ENCODE results near the gene KLF1. TPM values are rescaled to one million over a fixed set of nuclear protein-coding genes. Genes with fewer than 3 reads are reported as not detected.

Gene KLF1
- total and polyA plus RNA-seq, 12 donors = 0.23 to 0.83 (median 0.24) TPM; not detected in 9

DNA sequence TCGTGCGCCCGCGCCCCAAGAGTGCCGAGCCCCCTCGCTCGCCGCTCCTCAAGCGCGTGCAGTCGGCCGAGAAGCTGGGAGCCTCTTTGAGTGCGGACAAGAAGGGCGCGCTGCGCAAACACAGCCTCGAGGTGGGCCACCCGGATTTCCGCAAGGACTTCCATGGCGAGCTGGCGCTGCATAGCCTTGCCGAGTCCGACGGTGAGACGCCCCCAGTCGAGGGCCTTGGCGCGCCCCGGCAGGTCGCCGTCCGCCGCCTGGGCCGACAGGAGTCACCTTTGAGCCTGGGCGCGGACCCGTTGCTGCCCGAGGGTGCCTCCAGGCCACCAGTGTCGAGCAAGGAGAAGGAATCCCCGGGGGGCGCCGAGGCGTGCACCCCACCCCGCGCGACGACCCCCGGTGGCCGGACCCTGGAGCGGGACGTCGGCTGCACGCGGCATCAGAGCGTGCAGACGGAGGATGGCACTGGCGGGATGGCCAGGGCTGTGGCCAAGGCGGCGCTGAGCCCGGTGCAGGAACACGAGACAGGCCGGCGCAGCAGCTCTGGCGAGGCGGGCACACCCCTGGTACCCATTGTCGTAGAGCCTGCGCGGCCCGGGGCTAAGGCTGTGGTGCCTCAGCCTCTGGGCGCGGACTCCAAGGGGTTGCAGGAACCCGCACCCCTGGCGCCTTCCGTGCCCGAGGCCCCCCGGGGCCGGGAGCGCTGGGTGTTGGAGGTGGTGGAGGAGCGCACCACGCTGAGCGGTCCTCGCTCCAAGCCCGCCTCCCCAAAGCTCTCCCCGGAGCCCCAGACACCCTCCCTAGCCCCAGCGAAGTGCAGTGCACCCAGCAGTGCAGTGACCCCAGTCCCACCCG is 12.9 kb downstream of the KLF1 start:
- no peak for DNase-seq
- Histone ChIP-seq H3K4me3 (no peak overlapping the region), H3K27ac (peak overlapping the region in 1 of 5 donors; percentile 70), H3K4me1 (replicated peaks in 1 of 2) (peaks cover 0 to 6% of the 10 kb centered on the region in 2 donors), H3K36me3 (replicated peaks in 1 of 2) (peaks cover 0 to 22% of the 10 kb centered on the region in 2 donors), H3K9me3 (replicated peaks in 1 of 3) (no peaks in the 10 kb centered on the region), H3K27me3 (no peaks in the 10 kb centered on the region)
- intact Hi-C loops (cut with DNase I) = no loop called here
- TF ChIP-seq POLR2A (IDR thresholded peaks at IDR 0.05) = no peak
- TF ChIP-seq, protein P1, sequence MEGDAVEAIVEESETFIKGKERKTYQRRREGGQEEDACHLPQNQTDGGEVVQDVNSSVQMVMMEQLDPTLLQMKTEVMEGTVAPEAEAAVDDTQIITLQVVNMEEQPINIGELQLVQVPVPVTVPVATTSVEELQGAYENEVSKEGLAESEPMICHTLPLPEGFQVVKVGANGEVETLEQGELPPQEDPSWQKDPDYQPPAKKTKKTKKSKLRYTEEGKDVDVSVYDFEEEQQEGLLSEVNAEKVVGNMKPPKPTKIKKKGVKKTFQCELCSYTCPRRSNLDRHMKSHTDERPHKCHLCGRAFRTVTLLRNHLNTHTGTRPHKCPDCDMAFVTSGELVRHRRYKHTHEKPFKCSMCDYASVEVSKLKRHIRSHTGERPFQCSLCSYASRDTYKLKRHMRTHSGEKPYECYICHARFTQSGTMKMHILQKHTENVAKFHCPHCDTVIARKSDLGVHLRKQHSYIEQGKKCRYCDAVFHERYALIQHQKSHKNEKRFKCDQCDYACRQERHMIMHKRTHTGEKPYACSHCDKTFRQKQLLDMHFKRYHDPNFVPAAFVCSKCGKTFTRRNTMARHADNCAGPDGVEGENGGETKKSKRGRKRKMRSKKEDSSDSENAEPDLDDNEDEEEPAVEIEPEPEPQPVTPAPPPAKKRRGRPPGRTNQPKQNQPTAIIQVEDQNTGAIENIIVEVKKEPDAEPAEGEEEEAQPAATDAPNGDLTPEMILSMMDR (IDR thresholded peaks at IDR 0.05) = no peak
- 84 to 98% (median 91%) methylated on average over 33 to 85 of the region's 86 CpGs for WGBS, 4 donors

DNA sequence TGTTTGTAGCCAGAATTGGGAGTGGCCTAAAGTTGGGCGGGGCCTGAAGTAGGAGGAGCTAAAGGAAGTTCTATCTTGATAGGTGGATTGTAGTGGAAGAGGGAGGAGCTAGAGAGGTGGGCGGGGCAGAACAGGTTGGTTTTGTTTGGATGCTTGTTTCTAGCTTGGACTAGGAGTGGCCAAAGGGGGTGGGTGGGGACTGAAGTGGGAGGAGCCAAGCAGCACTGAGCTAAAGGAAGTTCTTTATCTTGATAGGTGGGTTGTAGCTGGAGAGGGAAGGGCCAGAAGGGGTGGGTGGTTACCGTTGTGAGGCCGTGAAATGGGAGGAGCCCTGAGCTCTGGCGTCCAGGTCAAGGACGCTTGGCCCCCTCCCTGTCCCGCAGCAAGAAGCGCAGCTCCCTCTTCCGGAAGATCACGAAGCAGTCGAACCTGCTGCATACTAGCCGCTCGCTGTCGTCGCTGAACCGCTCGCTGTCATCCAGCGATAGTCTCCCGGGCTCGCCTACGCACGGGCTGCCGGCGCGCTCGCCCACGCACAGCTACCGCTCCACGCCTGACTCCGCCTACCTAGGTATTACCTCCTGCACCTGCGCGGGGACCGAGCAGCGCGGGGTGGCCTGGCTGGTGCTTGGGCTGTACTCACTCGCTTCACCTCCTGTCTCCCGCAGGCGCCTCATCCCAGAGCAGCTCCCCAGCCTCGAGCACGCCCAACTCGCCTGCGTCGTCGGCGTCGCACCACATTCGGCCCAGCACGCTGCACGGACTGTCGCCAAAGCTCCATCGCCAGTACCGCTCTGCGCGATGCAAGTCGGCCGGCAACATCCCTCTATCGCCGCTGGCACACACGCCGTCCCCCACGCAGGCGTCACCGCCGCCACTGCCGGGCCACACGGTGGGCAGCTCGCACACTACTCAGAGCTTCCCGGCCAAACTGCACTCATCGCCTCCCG is 13.8 kb downstream of the KLF1 start:
- peak overlapping the region in 1 of 4 donors; percentile 30 for H3K4me3 ChIP-seq
- no peaks in the 10 kb centered on the region for H3K27me3 ChIP-seq
- peak in 1 of 2 donors; percentile 65 for TF ChIP-seq POLR2A (IDR thresholded peaks at IDR 0.05)
- TF ChIP-seq, protein P1 (IDR thresholded peaks at IDR 0.05) = no peak
- intact Hi-C loops (cut with DNase I) = no loop called here
- H3K36me3 ChIP-seq (replicated peaks in 1 of 2) = peaks cover 0 to 15% of the 10 kb centered on the region in 2 donors
- H3K27ac ChIP-seq = peak overlapping the region in 3 of 5 donors; percentile 13 to 70 (median 67)
- no peaks in the 10 kb centered on the region for H3K9me3 ChIP-seq (replicated peaks in 1 of 3)
- peak; percentile 87 to 97 (median 95) for DNase-seq
- peaks cover 0 to 6% of the 10 kb centered on the region in 2 donors for H3K4me1 ChIP-seq (replicated peaks in 1 of 2)
- WGBS, 4 donors = 49 to 74% (median 56%) methylated on average over 19 to 70 of the region's 70 CpGs

DNA sequence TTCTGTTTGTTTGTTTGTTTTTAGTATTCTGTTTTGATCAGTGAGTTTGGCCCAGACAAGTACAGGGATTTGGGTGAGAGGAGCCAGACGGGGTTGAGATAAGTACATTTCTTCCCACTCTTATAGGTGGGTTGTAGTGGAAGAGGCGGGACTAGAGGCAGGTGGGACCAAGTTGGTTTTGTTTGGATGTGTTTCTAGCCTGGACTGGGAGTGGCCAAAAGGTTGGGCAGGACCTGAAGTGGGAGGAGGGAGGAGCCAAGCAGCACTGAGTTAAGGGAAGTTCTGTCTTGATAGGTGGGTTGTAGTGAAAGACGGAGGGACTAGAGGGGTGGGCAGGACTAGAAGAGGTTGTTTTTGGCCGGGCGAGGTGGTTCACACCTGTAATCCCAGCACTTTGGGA is 14.7 kb downstream of the KLF1 start:
- intact Hi-C loops (cut with DNase I) = no loop called here
- H3K36me3 ChIP-seq (replicated peaks in 1 of 2) = peaks cover 0 to 6% of the 10 kb centered on the region in 2 donors
- H3K27ac ChIP-seq = no peak overlapping the region
- no peak for TF ChIP-seq POLR2A (IDR thresholded peaks at IDR 0.05)
- TF ChIP-seq, protein P1 (IDR thresholded peaks at IDR 0.05) = no peak
- H3K4me1 ChIP-seq (replicated peaks in 1 of 2) = peaks cover 5 to 13% of the 10 kb centered on the region in 2 donors
- H3K27me3 ChIP-seq = no peaks in the 10 kb centered on the region
- DNase-seq = no peak
- no peaks in the 10 kb centered on the region for H3K9me3 ChIP-seq (replicated peaks in 1 of 3)
- 88 to 91% (median 89%) methylated on average over 5 of the region's 5 CpGs for WGBS, 4 donors
- H3K4me3 ChIP-seq = no peak overlapping the region

DNA sequence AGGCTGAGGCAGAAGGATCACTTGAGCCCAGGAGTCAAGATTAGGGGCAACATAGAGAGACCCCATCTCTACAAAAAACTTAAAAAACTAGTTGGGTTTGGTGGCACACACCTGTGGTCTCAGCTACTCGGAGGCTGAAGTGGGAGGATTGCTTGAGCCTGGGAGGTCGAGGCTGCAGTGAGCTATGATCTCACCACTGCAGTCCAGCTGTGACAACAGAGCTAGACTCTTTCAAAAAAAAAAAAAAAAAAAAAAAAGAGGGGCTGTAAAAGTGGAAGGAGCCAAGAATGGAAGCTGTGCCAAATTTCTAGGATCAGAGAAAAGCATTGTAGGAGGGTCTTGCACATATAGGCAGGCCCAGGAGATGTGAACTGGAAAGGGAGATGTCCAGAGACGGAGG is 15.3 kb downstream of the KLF1 start:
- no peak overlapping the region for H3K4me3 ChIP-seq
- no peaks in the 10 kb centered on the region for H3K9me3 ChIP-seq (replicated peaks in 1 of 3)
- H3K27ac ChIP-seq = no peak overlapping the region
- H3K27me3 ChIP-seq = no peaks in the 10 kb centered on the region
- 62 to 83% (median 72%) methylated on average over 3 of the region's 3 CpGs for WGBS, 4 donors
- TF ChIP-seq POLR2A (IDR thresholded peaks at IDR 0.05) = no peak
- TF ChIP-seq, protein P1 (IDR thresholded peaks at IDR 0.05) = no peak
- peaks cover 9 to 15% of the 10 kb centered on the region in 2 donors for H3K4me1 ChIP-seq (replicated peaks in 1 of 2)
- no peak for DNase-seq
- intact Hi-C loops (cut with DNase I) = no loop called here
- peaks cover 0 to under 1% of the 10 kb centered on the region in 2 donors for H3K36me3 ChIP-seq (replicated peaks in 1 of 2)
